PFSK-1 (cell line): Measurements from ENCODE around the gene XKRX.

Experiments used
- FOXP2 ChIP-seq: optimal IDR thresholded peaks from 2 replicates; pipeline ENCODE3; 2011; ENCODE audit warnings: borderline replicate concordance, control low read depth, inconsistent platforms; ENCODE audit not compliant: insufficient read depth; ENCODE audit errors: extremely low read length, extremely low read depth
- POLR2AphosphoS5 ChIP-seq: IDR thresholded peaks from 2 replicates; pipeline ENCODE4 v1.6.1; 2012; ENCODE audit warnings: low read depth, mild to moderate bottlenecking, control low read depth, low read length, moderate library complexity
- REST ChIP-seq, 2 experiments: IDR thresholded peaks; 2 replicates each; pipeline versions ENCODE4 v1.6.1 to v1.8.0; 2011 to 2012; ENCODE audit warnings: low read depth in 2 of 2, low read length in 2 of 2, control low read depth in 1 of 2, inconsistent platforms in 1 of 2, mild to moderate bottlenecking in 1 of 2, moderate library complexity in 1 of 2; ENCODE audit not compliant: insufficient read depth in 1 of 2
- SIN3A ChIP-seq: IDR thresholded peaks from 2 replicates; pipeline ENCODE4 v1.6.1; 2012; ENCODE audit warnings: mild to moderate bottlenecking, low read length, moderate library complexity, borderline replicate concordance; ENCODE audit not compliant: insufficient read depth
- TAF1 ChIP-seq: IDR thresholded peaks from 2 replicates; pipeline ENCODE4 v1.6.1; 2012; ENCODE audit warnings: low read length, control low read depth, borderline replicate concordance; ENCODE audit not compliant: insufficient read depth

GRCh38 chrX:100871594-100872560 lies 56.8 kb downstream of the XKRX start:
- TF ChIP-seq POLR2AphosphoS5 (no peak), TAF1 (no peak), SIN3A (no peak), REST (IDR thresholded peaks at IDR 0.05; ENCODE audit: insufficient read depth in 1 of 2, low read depth in 2 of 2, low read length in 2 of 2) (no peak), FOXP2 (no peak)
